ENCODE data around the gene RPS6KC1.

The RPS6KC1 gene

GRCh38 chr1:213082420-213083111 is 31.5 kb downstream of the RPS6KC1 start:
- Histone ChIP-seq H3K9ac (peak overlapping the region; percentile 11; the same call in 1 of the 2 replicates), H4K20me1 (ENCODE audit: insufficient read depth) (no peaks in the 10 kb centered on the region), H2AFZ (ENCODE audit: low read depth) (peak overlapping the region; percentile 46), H3K4me3 (IDR thresholded peaks at IDR 0.05; ENCODE audit: insufficient read depth, low read depth, low read length) (no peak overlapping the region), H3K27ac (peak overlapping the region; percentile 49), H3K79me2 (ENCODE audit: insufficient read depth, low read depth) (no peaks in the 10 kb centered on the region), H3K4me2 (peak overlapping the region; percentile 75), H3K27me3 (ENCODE audit: insufficient read depth, low read depth) (no peaks in the 10 kb centered on the region), H3K4me1 (ENCODE audit: low read depth, poor library complexity, severe bottlenecking) (peaks cover 30% of the 10 kb centered on the region), H3K36me3 (ENCODE audit: insufficient read depth) (no peaks in the 10 kb centered on the region)
- no peak for TF ChIP-seq CTCF (conservative IDR thresholded peaks at IDR 0.05; ENCODE audit: low read depth, low read length)

GRCh38 chr1:213083112-213083445 is 32.0 kb downstream of the RPS6KC1 start:
- peaks cover 30% of the 10 kb centered on the region for H3K4me1 ChIP-seq (ENCODE audit: low read depth, poor library complexity, severe bottlenecking)
- H3K27ac ChIP-seq, result peak overlapping the region; percentile 49
- peak overlapping the region; percentile 11; the same call in 1 of the 2 replicates for H3K9ac ChIP-seq
- H3K4me2 ChIP-seq, result peak overlapping the region; percentile 75
- TF ChIP-seq CTCF (conservative IDR thresholded peaks at IDR 0.05; ENCODE audit: low read depth, low read length), result no peak
- no peaks in the 10 kb centered on the region for H3K36me3 ChIP-seq (ENCODE audit: insufficient read depth)
- H4K20me1 ChIP-seq (ENCODE audit: insufficient read depth), result no peaks in the 10 kb centered on the region
- peak overlapping the region; percentile 46; the same call in 1 of the 2 replicates for H2AFZ ChIP-seq (ENCODE audit: low read depth)
- no peak overlapping the region for H3K4me3 ChIP-seq (IDR thresholded peaks at IDR 0.05; ENCODE audit: insufficient read depth, low read depth, low read length)
- H3K79me2 ChIP-seq (ENCODE audit: insufficient read depth, low read depth), result no peaks in the 10 kb centered on the region
- no peaks in the 10 kb centered on the region for H3K27me3 ChIP-seq (ENCODE audit: insufficient read depth, low read depth)

- H3K4me2 ChIP-seq, result no peak overlapping the region
- no peak overlapping the region for H3K9ac ChIP-seq
- no peaks in the 10 kb centered on the region for H3K36me3 ChIP-seq (ENCODE audit: insufficient read depth)
- peaks cover 16% of the 10 kb centered on the region for H3K4me1 ChIP-seq (ENCODE audit: low read depth, poor library complexity, severe bottlenecking)
- no peaks in the 10 kb centered on the region for H4K20me1 ChIP-seq (ENCODE audit: insufficient read depth)
- H3K27me3 ChIP-seq (ENCODE audit: insufficient read depth, low read depth), result no peaks in the 10 kb centered on the region
- TF ChIP-seq CTCF (conservative IDR thresholded peaks at IDR 0.05; ENCODE audit: low read depth, low read length), result no peak
- H2AFZ ChIP-seq (ENCODE audit: low read depth), result no peak overlapping the region
- no peak overlapping the region for H3K4me3 ChIP-seq (IDR thresholded peaks at IDR 0.05; ENCODE audit: insufficient read depth, low read depth, low read length)
- no peak overlapping the region for H3K27ac ChIP-seq
- H3K79me2 ChIP-seq (ENCODE audit: insufficient read depth, low read depth), result no peaks in the 10 kb centered on the region
Measured at GRCh38 chr1:213087911-213088310, 36.9 kb downstream of the RPS6KC1 start.

- Histone ChIP-seq H3K36me3 (ENCODE audit: insufficient read depth) (no peaks in the 10 kb centered on the region), H3K27me3 (ENCODE audit: insufficient read depth, low read depth) (no peaks in the 10 kb centered on the region), H3K4me2 (no peak overlapping the region), H3K79me2 (ENCODE audit: insufficient read depth, low read depth) (no peaks in the 10 kb centered on the region), H3K27ac (no peak overlapping the region), H3K4me1 (ENCODE audit: low read depth, poor library complexity, severe bottlenecking) (no peaks in the 10 kb centered on the region), H3K9ac (no peak overlapping the region), H4K20me1 (ENCODE audit: insufficient read depth) (no peaks in the 10 kb centered on the region), H2AFZ (ENCODE audit: low read depth) (no peak overlapping the region), H3K4me3 (IDR thresholded peaks at IDR 0.05; ENCODE audit: insufficient read depth, low read depth, low read length) (no peak overlapping the region)
- TF ChIP-seq CTCF (conservative IDR thresholded peaks at IDR 0.05; ENCODE audit: low read depth, low read length), result no peak
Measured at GRCh38 chr1:213089924-213090677, 39.1 kb downstream of the RPS6KC1 start.
